WTC11 (cell line): Measurements from ENCODE around the gene STXBP2. TPM values are rescaled to one million over a fixed set of nuclear protein-coding genes. Genes with fewer than 3 reads are reported as not detected.

Experiments
- ATAC-seq: fragments of 200-7000 bp; cut with Tn5 transposase; 2 replicates; pipeline ENCODE4 v1.10.0; 2021; ENCODE audit warnings: mild to moderate bottlenecking, moderate library complexity
- CTCF ChIA-PET: fragments of 300-600 bp; sonication (Branson Sonifier 250); formaldehyde crosslinking; loops from one replicate; lab custom pipeline; 2021; ENCODE audit warnings: antibody characterized with exemption; lab: Charles Lee
- POLR2A ChIA-PET: fragments of 350-600 bp; sonication (Branson Sonifier 250); formaldehyde crosslinking; loops from one replicate; lab custom pipeline; 2021; ENCODE audit warnings: antibody characterized with exemption; lab: Charles Lee
- DNase-seq: peaks from one replicate; pipeline ENCODE4 v3.0.0; 2021; ENCODE audit warnings: low spot score
- H3K27ac Mint-ChIP-seq: 2 replicates; pipeline ENCODE4 v1.8.0; 2021; ENCODE audit warnings: mixed read lengths
- H3K27me3 Mint-ChIP-seq: 2 replicates; pipeline ENCODE4 v1.8.0; 2021; ENCODE audit warnings: low read depth, mild to moderate bottlenecking, moderate library complexity, mixed read lengths
- H3K36me3 Mint-ChIP-seq: 2 replicates; pipeline ENCODE4 v1.8.0; 2021; ENCODE audit warnings: mixed read lengths
- H3K4me1 Mint-ChIP-seq: 2 replicates; pipeline ENCODE4 v1.8.0; 2022; ENCODE audit warnings: mixed read lengths
- H3K4me3 Mint-ChIP-seq: 2 replicates; pipeline ENCODE4 v1.8.0; 2021; ENCODE audit warnings: mild to moderate bottlenecking, moderate library complexity, mixed read lengths
- H3K9me3 Mint-ChIP-seq: 2 replicates; pipeline ENCODE4 v1.8.0; 2021; ENCODE audit warnings: mixed read lengths
- ATF1 ChIP-seq: sonication (generic); formaldehyde crosslinking; IDR thresholded peaks from 2 replicates; pipeline ENCODE4 v1.8.1; 2023; ENCODE audit warnings: mild to moderate bottlenecking, moderate library complexity, missing genetic modification reagents
- CBFB ChIP-seq: sonication (generic); formaldehyde crosslinking; IDR thresholded peaks from 2 replicates; pipeline ENCODE4 v1.8.1; 2022; ENCODE audit warnings: mild to moderate bottlenecking, low read depth, missing genetic modification reagents
- CREB1 ChIP-seq: sonication (generic); formaldehyde crosslinking; IDR thresholded peaks from 2 replicates; pipeline ENCODE4 v1.8.0; 2023; ENCODE audit warnings: mild to moderate bottlenecking, missing genetic modification reagents
- CREM ChIP-seq: sonication (generic); formaldehyde crosslinking; IDR thresholded peaks from 2 replicates; pipeline ENCODE4 v1.8.1; 2022; ENCODE audit warnings: mild to moderate bottlenecking, missing genetic modification reagents, moderate library complexity
- EMX1 ChIP-seq: fragments of 250-450 bp; sonication (Bioruptor Pico); IDR thresholded peaks from 2 replicates; pipeline ENCODE4 v1.8.0; 2021; ENCODE audit warnings: mild to moderate bottlenecking
- ETV6 ChIP-seq: sonication (generic); formaldehyde crosslinking; IDR thresholded peaks from 2 replicates; pipeline ENCODE4 v1.8.1; 2022; ENCODE audit warnings: mild to moderate bottlenecking, missing genetic modification reagents
- FOXK1 ChIP-seq: sonication (generic); formaldehyde crosslinking; IDR thresholded peaks from 2 replicates; pipeline ENCODE4 v1.8.0; 2022; ENCODE audit warnings: mild to moderate bottlenecking, moderate library complexity, missing genetic modification reagents
- NFE2L1 ChIP-seq: sonication (generic); formaldehyde crosslinking; IDR thresholded peaks from 2 replicates; pipeline ENCODE4 v1.8.1; 2023; ENCODE audit warnings: missing genetic modification reagents
- NR2C2 ChIP-seq: sonication (generic); formaldehyde crosslinking; IDR thresholded peaks from 2 replicates; pipeline ENCODE4 v1.8.0; 2022; ENCODE audit warnings: mild to moderate bottlenecking, missing genetic modification reagents
- NR3C1 ChIP-seq: sonication (generic); formaldehyde crosslinking; conservative IDR thresholded peaks from 2 replicates; pipeline ENCODE4 v1.8.1; 2023; ENCODE audit warnings: low read depth, mild to moderate bottlenecking, missing genetic modification reagents
- PRRX2 ChIP-seq: fragments of 250-450 bp; sonication (Bioruptor Pico); IDR thresholded peaks from 2 replicates; pipeline ENCODE4 v1.8.0; 2021; ENCODE audit warnings: mild to moderate bottlenecking
- RELA ChIP-seq: sonication (generic); formaldehyde crosslinking; IDR thresholded peaks from 2 replicates; pipeline ENCODE4 v1.8.1; 2022; ENCODE audit warnings: missing genetic modification reagents, mild to moderate bottlenecking, borderline replicate concordance
- SMAD4 ChIP-seq: sonication (generic); formaldehyde crosslinking; IDR thresholded peaks from 2 replicates; pipeline ENCODE4 v1.8.0; 2022; ENCODE audit warnings: mild to moderate bottlenecking, missing genetic modification reagents
- SOX15 ChIP-seq: fragments of 250-450 bp; sonication (Bioruptor Pico); IDR thresholded peaks from 2 replicates; pipeline ENCODE4 v1.9.0; 2021; ENCODE audit warnings: mild to moderate bottlenecking
- TEAD4 ChIP-seq: sonication (generic); formaldehyde crosslinking; IDR thresholded peaks from 2 replicates; pipeline ENCODE4 v1.8.0; 2022; ENCODE audit warnings: mild to moderate bottlenecking, missing genetic modification reagents
- ZNF138 ChIP-seq: sonication (generic); formaldehyde crosslinking; conservative IDR thresholded peaks from 2 replicates; pipeline ENCODE4 v1.8.1; 2022; ENCODE audit warnings: mild to moderate bottlenecking, moderate library complexity, missing genetic modification reagents
- total RNA-seq: library from RNA; stranded (reverse); gene quantifications from 3 replicates; pipeline ENCODE4 v1.2.3, GENCODE V29; 2021
- TF ChIP-seq, protein P1 (sequence below): sonication (generic); formaldehyde crosslinking; IDR thresholded peaks from 2 replicates; pipeline ENCODE4 v1.8.1; 2023; ENCODE audit warnings: mild to moderate bottlenecking, missing genetic modification reagents
- TF ChIP-seq, protein P2 (sequence below): fragments of 200-600 bp; IDR thresholded peaks from 2 replicates; pipeline ENCODE4 v1.8.0; 2022; ENCODE audit warnings: antibody characterized with exemption
- TF ChIP-seq, protein P3 (sequence below): sonication (generic); formaldehyde crosslinking; IDR thresholded peaks from 2 replicates; pipeline ENCODE4 v1.8.1; 2022; ENCODE audit warnings: low read depth, mild to moderate bottlenecking, moderate library complexity, missing genetic modification reagents, borderline replicate concordance
- TF ChIP-seq, protein P4 (sequence below): sonication (generic); formaldehyde crosslinking; IDR thresholded peaks from 2 replicates; pipeline ENCODE4 v1.8.0; 2022; ENCODE audit warnings: mild to moderate bottlenecking, missing genetic modification reagents
- TF ChIP-seq, protein P5 (sequence below): sonication (generic); formaldehyde crosslinking; IDR thresholded peaks from 2 replicates; pipeline ENCODE4 v1.8.1; 2023; ENCODE audit warnings: mild to moderate bottlenecking, missing genetic modification reagents

STXBP2 gene
- total RNA-seq, 1 experiment from 2014 or later, result 68.9 TPM

DNA sequence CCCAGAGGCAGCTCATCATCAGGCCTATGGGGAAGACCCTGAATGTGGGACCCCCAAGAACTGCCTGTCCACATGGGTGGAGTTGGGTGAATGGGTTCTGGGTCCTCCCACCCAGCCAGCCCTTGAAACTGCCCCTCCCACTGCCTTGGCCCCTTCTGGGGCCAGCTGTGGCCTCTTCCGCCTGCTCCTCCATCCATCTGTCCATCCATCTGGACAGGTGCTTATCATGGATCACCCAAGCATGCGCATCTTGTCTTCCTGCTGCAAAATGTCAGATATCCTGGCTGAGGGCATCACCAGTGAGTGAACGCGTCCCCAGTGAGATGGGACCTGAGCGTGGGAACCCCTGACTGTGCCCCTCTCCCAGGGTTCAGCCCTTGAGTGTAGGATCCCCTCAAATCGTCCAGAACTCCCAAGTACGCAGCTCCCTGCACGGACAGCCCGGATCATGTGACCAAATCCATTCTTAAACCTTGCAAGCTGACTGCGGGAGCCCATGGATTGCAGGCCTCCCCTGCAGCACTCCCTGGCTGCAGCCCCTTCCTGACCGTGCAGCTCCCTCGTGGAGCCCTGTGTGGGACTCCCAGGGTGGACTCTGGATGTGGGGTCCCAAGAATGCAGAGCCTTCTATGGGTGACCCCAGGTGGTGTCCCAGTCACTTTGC lies 2.0 kb downstream of the STXBP2 start (continued):
- TF ChIP-seq SMAD4 (CRISPR knock-in tag) (no peak), CBFB (no peak), ETV6 (CRISPR knock-in tag) (no peak), NR3C1 (no peak)

DNA sequence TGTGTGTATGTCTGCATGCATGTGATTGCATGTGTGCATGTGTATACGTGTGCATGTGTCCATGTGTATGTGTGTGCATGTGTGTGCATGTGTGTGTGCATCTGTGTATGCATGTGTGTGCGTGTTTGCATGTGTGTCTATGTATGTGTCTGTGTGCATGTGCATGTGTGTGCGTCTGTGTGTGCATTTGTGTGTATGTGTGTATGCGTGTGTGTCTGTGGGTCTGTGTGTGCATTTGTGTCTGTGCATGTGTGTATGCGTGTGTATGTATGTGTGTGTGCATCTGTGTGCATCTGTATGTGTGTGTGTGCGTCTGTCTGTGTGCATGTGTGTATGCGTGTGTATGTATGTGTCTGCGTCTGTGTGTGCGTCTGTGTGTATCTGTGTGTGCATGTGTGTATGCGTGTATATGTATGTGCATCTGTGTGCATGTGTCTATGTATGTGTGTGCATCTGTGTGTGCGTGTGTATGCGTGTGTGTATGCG lies 3.0 kb downstream of the STXBP2 start:
- Mint-ChIP-seq H3K4me1 (no peaks in the 10 kb centered on the region), H3K27me3 (peaks cover 20% of the 10 kb centered on the region), H3K9me3 (peaks cover 8% of the 10 kb centered on the region), H3K36me3 (peaks cover 7% of the 10 kb centered on the region; the same call in 1 of the 2 replicates), H3K27ac (peak overlapping the region; percentile 66; the same call in 1 of the 2 replicates), H3K4me3 (no peak overlapping the region)
- CTCF ChIA-PET, result no interaction called here
- no peak for ATAC-seq
- DNase-seq, result no peak
- TF ChIP-seq ZNF138 (CRISPR knock-in tag) (no peak), SOX15 (CRISPR knock-in tag) (no peak), CREM (CRISPR knock-in tag) (no peak), CBFB (no peak), EMX1 (no peak), RELA (CRISPR knock-in tag) (no peak), ATF1 (CRISPR knock-in tag) (no peak), NR2C2 (CRISPR knock-in tag) (no peak), CREB1 (CRISPR knock-in tag) (no peak)
- TF ChIP-seq, protein P1, sequence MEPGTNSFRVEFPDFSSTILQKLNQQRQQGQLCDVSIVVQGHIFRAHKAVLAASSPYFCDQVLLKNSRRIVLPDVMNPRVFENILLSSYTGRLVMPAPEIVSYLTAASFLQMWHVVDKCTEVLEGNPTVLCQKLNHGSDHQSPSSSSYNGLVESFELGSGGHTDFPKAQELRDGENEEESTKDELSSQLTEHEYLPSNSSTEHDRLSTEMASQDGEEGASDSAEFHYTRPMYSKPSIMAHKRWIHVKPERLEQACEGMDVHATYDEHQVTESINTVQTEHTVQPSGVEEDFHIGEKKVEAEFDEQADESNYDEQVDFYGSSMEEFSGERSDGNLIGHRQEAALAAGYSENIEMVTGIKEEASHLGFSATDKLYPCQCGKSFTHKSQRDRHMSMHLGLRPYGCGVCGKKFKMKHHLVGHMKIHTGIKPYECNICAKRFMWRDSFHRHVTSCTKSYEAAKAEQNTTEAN (CRISPR knock-in tag), result no peak
- POLR2A ChIA-PET, result no interaction called here

DNA sequence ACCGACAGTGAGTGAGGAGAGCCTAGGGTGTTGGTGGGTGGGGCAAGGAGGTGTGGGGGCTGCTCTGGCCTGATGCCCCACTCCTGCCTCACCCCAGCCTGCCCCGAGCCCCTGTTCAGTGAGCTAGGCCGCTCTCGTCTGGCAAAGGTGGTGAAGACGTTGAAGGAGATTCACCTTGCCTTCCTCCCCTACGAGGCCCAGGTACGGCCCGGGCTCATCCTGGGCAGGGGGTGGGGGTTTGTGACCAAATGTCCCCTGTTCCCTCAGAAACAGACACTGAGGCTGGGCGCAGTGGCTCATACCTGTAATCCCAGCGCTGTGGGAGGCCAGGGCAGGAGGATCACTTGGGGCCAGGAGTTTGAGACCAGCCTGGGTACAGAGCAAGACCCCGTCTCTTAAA lies 3.9 kb downstream of the STXBP2 start:
- H3K36me3 Mint-ChIP-seq, result peaks cover 7% of the 10 kb centered on the region; the same call in 1 of the 2 replicates
- POLR2A ChIA-PET, result no interaction called here
- DNase-seq, result no peak
- TF ChIP-seq FOXK1 (no peak), TEAD4 (CRISPR knock-in tag) (no peak), PRRX2 (CRISPR knock-in tag) (no peak), ZNF138 (CRISPR knock-in tag) (no peak), NFE2L1 (CRISPR knock-in tag) (no peak)
- TF ChIP-seq, protein P2, sequence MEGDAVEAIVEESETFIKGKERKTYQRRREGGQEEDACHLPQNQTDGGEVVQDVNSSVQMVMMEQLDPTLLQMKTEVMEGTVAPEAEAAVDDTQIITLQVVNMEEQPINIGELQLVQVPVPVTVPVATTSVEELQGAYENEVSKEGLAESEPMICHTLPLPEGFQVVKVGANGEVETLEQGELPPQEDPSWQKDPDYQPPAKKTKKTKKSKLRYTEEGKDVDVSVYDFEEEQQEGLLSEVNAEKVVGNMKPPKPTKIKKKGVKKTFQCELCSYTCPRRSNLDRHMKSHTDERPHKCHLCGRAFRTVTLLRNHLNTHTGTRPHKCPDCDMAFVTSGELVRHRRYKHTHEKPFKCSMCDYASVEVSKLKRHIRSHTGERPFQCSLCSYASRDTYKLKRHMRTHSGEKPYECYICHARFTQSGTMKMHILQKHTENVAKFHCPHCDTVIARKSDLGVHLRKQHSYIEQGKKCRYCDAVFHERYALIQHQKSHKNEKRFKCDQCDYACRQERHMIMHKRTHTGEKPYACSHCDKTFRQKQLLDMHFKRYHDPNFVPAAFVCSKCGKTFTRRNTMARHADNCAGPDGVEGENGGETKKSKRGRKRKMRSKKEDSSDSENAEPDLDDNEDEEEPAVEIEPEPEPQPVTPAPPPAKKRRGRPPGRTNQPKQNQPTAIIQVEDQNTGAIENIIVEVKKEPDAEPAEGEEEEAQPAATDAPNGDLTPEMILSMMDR, result no peak
- TF ChIP-seq, protein P3, sequence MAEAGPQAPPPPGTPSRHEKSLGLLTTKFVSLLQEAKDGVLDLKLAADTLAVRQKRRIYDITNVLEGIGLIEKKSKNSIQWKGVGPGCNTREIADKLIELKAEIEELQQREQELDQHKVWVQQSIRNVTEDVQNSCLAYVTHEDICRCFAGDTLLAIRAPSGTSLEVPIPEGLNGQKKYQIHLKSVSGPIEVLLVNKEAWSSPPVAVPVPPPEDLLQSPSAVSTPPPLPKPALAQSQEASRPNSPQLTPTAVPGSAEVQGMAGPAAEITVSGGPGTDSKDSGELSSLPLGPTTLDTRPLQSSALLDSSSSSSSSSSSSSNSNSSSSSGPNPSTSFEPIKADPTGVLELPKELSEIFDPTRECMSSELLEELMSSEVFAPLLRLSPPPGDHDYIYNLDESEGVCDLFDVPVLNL, result no peak
- TF ChIP-seq, protein P4, sequence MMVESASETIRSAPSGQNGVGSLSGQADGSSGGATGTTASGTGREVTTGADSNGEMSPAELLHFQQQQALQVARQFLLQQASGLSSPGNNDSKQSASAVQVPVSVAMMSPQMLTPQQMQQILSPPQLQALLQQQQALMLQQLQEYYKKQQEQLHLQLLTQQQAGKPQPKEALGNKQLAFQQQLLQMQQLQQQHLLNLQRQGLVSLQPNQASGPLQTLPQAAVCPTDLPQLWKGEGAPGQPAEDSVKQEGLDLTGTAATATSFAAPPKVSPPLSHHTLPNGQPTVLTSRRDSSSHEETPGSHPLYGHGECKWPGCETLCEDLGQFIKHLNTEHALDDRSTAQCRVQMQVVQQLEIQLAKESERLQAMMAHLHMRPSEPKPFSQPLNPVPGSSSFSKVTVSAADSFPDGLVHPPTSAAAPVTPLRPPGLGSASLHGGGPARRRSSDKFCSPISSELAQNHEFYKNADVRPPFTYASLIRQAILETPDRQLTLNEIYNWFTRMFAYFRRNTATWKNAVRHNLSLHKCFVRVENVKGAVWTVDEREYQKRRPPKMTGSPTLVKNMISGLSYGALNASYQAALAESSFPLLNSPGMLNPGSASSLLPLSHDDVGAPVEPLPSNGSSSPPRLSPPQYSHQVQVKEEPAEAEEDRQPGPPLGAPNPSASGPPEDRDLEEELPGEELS (CRISPR knock-in tag), result no peak
- TF ChIP-seq, protein P5, sequence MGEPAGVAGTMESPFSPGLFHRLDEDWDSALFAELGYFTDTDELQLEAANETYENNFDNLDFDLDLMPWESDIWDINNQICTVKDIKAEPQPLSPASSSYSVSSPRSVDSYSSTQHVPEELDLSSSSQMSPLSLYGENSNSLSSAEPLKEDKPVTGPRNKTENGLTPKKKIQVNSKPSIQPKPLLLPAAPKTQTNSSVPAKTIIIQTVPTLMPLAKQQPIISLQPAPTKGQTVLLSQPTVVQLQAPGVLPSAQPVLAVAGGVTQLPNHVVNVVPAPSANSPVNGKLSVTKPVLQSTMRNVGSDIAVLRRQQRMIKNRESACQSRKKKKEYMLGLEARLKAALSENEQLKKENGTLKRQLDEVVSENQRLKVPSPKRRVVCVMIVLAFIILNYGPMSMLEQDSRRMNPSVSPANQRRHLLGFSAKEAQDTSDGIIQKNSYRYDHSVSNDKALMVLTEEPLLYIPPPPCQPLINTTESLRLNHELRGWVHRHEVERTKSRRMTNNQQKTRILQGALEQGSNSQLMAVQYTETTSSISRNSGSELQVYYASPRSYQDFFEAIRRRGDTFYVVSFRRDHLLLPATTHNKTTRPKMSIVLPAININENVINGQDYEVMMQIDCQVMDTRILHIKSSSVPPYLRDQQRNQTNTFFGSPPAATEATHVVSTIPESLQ, result no peak
- H3K4me1 Mint-ChIP-seq, result no peaks in the 10 kb centered on the region
- H3K27ac Mint-ChIP-seq, result no peak overlapping the region
- peaks cover 8% of the 10 kb centered on the region for H3K9me3 Mint-ChIP-seq
- ATAC-seq, result no peak
- CTCF ChIA-PET, result interaction anchor here (0.6 to 2.8 kb wide), 24 partner anchors 11 to 217 kb away, joined by 3 to 37 read pairs (median 4); partner anchors contain the start of genes CAMSAP3, PET100, TRAPPC5 and XAB2
- no peak overlapping the region for H3K4me3 Mint-ChIP-seq
- peaks cover 11% of the 10 kb centered on the region for H3K27me3 Mint-ChIP-seq
